ENCODE results near the gene ITPRIP.

GRCh38 chr10:104311184-104311720, 27.0 kb downstream of the ITPRIP start:
- TF ChIP-seq POLR2AphosphoS5 (IDR thresholded peaks at IDR 0.05; ENCODE audit: low read depth, low read length) (no peak), TAF1 (IDR thresholded peaks at IDR 0.05; ENCODE audit: borderline replicate concordance, low read depth, low read length) (no peak)
